ENCODE results near the gene MYOM3. TPM values are rescaled to one million over a fixed set of nuclear protein-coding genes. Genes with fewer than 3 reads are reported as not detected.

MYOM3 gene
- total and polyA plus RNA-seq, 2 of the 13 experiments (the other 11 are each of a cell fraction or from before 2014, with no cell fraction given) = 5.8 to 15.3 TPM

DNA sequence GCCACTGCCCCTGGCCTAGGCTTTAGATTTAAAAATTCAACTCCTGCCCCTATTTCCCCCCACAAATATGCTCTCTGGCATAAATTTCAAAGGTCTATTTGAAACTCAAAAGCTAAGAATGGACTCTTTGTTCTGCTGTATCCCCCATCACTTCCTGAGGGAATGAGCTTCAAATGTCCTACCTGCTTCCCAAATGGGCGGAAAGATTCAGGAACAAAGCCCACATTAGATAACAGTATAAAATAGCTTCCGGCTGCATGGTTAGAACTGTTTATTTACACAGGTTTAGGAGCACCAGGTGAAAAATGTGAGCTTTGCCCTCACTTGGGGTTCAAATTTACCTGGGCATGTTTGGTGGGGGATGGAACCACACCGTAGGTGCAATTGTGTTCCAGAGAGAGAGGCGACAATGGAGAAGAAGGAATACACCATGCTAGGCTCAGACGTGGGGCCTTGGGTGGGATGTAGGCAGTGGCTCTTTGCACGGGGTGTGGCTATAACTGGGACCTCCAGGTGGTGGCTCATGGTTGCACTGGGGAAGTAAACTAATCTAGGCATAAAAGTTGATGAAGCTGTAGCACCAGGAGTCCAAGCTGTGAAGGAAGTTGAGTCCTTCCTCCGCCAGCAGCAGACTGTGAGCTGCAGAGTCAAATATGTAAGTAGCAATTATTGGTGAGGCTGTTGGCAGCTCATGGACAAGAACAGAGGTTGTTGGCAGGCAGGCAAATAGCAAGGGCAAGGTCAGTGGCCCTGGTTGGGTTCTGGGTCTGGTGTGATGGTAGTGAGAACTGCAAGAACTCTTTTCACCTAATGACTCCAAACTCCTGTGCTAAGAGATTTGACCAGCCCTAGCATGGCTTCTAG, 90.3 kb downstream of the MYOM3 start (continued):
- TF ChIP-seq, protein P1, sequence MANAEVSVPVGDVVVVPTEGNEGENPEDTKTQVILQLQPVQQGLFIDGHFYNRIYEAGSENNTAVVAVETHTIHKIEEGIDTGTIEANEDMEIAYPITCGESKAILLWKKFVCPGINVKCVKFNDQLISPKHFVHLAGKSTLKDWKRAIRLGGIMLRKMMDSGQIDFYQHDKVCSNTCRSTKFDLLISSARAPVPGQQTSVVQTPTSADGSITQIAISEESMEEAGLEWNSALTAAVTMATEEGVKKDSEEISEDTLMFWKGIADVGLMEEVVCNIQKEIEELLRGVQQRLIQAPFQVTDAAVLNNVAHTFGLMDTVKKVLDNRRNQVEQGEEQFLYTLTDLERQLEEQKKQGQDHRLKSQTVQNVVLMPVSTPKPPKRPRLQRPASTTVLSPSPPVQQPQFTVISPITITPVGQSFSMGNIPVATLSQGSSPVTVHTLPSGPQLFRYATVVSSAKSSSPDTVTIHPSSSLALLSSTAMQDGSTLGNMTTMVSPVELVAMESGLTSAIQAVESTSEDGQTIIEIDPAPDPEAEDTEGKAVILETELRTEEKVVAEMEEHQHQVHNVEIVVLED (CRISPR knock-in tag; IDR thresholded peaks at IDR 0.05; ENCODE audit: borderline replicate concordance) = peak; percentile 38; the same call in 1 of the 2 replicates
- TF ChIP-seq TBX3 (IDR thresholded peaks at IDR 0.05; ENCODE audit: borderline replicate concordance) (0 out of 2 replicates have a peak, but pooled peaks have one; percentile 20), SSRP1 (CRISPR knock-in tag; IDR thresholded peaks at IDR 0.05) (peak; percentile 75; the same call in 1 of the 2 replicates), RELA (CRISPR knock-in tag; IDR thresholded peaks at IDR 0.05) (no peak), ASH2L (IDR thresholded peaks at IDR 0.05; ENCODE audit: insufficient read length, low read depth, low read length) (peak; percentile 84), NFATC3 (CRISPR knock-in tag; IDR thresholded peaks at IDR 0.05) (no peak), ARNTL (CRISPR knock-in tag; IDR thresholded peaks at IDR 0.05) (peak; percentile 69; the same call in 1 of the 2 replicates), YY1 (IDR thresholded peaks at IDR 0.05; ENCODE audit: insufficient read depth, insufficient replicate concordance, low read depth, low read length) (peak; percentile 45), PITX1 (CRISPR knock-in tag; IDR thresholded peaks at IDR 0.05) (peak; percentile 97), MED1 (CRISPR knock-in tag; IDR thresholded peaks at IDR 0.05) (peak; percentile 99), NBN (conservative IDR thresholded peaks at IDR 0.05) (no peak), ATF7 (IDR thresholded peaks at IDR 0.05) (no peak), ATF7 (CRISPR knock-in tag; IDR thresholded peaks at IDR 0.05) (no peak; the same call in 1 of the 2 replicates)
- TF ChIP-seq, protein P2, sequence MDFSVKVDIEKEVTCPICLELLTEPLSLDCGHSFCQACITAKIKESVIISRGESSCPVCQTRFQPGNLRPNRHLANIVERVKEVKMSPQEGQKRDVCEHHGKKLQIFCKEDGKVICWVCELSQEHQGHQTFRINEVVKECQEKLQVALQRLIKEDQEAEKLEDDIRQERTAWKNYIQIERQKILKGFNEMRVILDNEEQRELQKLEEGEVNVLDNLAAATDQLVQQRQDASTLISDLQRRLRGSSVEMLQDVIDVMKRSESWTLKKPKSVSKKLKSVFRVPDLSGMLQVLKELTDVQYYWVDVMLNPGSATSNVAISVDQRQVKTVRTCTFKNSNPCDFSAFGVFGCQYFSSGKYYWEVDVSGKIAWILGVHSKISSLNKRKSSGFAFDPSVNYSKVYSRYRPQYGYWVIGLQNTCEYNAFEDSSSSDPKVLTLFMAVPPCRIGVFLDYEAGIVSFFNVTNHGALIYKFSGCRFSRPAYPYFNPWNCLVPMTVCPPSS (IDR thresholded peaks at IDR 0.05) = no peak
- TF ChIP-seq, protein P3, sequence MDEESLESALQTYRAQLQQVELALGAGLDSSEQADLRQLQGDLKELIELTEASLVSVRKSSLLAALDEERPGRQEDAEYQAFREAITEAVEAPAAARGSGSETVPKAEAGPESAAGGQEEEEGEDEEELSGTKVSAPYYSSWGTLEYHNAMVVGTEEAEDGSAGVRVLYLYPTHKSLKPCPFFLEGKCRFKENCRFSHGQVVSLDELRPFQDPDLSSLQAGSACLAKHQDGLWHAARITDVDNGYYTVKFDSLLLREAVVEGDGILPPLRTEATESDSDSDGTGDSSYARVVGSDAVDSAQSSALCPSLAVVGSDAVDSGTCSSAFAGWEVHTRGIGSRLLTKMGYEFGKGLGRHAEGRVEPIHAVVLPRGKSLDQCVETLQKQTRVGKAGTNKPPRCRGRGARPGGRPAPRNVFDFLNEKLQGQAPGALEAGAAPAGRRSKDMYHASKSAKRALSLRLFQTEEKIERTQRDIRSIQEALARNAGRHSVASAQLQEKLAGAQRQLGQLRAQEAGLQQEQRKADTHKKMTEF (CRISPR knock-in tag; IDR thresholded peaks at IDR 0.05) = peak; percentile 92
- TF ChIP-seq, protein P4, sequence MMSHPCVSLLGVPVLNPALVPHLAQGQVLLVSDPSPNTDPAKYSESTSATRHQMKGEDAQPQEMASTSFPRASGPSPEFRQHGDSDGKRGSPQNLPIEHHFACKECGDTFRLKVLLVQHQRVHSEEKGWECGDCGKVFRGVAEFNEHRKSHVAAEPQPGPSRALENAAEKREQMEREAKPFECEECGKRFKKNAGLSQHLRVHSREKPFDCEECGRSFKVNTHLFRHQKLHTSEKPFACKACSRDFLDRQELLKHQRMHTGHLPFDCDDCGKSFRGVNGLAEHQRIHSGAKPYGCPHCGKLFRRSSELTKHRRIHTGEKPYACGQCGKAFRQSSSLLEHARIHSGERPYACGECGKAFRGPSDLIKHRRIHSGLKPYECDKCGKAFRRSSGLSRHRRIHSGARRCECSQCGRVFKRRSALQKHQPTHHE (CRISPR knock-in tag; IDR thresholded peaks at IDR 0.05; ENCODE audit: borderline replicate concordance) = peak; percentile 23; the same call in 1 of the 2 replicates
- TF ChIP-seq, protein P5, sequence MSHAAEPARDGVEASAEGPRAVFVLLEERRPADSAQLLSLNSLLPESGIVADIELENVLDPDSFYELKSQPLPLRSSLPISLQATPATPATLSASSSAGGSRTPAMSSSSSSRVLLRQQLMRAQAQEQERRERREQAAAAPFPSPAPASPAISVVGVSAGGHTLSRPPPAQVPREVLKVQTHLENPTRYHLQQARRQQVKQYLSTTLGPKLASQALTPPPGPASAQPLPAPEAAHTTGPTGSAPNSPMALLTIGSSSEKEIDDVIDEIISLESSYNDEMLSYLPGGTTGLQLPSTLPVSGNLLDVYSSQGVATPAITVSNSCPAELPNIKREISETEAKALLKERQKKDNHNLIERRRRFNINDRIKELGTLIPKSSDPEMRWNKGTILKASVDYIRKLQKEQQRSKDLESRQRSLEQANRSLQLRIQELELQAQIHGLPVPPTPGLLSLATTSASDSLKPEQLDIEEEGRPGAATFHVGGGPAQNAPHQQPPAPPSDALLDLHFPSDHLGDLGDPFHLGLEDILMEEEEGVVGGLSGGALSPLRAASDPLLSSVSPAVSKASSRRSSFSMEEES (CRISPR knock-in tag; IDR thresholded peaks at IDR 0.05) = peak; percentile 75
- TF ChIP-seq, protein P6, sequence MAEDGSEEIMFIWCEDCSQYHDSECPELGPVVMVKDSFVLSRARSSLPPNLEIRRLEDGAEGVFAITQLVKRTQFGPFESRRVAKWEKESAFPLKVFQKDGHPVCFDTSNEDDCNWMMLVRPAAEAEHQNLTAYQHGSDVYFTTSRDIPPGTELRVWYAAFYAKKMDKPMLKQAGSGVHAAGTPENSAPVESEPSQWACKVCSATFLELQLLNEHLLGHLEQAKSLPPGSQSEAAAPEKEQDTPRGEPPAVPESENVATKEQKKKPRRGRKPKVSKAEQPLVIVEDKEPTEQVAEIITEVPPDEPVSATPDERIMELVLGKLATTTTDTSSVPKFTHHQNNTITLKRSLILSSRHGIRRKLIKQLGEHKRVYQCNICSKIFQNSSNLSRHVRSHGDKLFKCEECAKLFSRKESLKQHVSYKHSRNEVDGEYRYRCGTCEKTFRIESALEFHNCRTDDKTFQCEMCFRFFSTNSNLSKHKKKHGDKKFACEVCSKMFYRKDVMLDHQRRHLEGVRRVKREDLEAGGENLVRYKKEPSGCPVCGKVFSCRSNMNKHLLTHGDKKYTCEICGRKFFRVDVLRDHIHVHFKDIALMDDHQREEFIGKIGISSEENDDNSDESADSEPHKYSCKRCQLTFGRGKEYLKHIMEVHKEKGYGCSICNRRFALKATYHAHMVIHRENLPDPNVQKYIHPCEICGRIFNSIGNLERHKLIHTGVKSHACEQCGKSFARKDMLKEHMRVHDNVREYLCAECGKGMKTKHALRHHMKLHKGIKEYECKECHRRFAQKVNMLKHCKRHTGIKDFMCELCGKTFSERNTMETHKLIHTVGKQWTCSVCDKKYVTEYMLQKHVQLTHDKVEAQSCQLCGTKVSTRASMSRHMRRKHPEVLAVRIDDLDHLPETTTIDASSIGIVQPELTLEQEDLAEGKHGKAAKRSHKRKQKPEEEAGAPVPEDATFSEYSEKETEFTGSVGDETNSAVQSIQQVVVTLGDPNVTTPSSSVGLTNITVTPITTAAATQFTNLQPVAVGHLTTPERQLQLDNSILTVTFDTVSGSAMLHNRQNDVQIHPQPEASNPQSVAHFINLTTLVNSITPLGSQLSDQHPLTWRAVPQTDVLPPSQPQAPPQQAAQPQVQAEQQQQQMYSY (CRISPR knock-in tag; IDR thresholded peaks at IDR 0.05) = no peak

Measured in HepG2 (cell line).